ENCODE data around the gene GBGT1.

The GBGT1 gene

DNA sequence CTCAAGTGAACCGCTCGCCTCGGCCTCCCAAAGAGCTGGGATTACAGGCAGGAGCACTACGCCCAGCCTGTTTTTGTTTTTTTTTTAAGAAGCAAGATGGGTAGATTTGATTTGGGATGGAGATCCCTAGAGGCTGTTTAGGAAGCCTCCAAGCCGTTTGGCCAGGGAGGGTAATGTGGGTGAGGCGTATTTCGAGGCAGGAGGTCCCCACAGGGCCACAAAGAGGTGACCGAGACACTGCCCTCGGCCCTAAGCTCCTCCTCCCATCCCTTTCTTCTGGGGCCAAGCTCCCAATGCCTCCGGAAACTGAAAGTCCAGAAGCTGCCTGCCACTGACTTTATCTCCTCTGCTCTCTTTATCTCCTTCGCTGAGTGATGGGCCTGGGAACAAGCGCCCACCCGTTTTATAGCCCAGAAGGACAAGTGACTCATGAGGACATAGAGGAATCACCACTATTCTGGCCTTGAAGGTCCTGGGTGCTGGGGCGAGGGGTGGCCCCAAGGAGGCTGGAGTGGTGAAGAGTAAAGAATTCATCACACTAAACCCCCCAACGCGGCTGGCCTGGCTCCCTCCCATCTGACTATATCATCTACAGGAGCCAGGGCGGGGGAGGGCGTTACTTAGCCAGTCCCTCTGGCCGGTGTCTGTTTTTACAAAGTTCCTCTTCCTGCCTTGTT, 40.6 kb downstream of the GBGT1 start:
- DNase-seq, result no peak

DNA sequence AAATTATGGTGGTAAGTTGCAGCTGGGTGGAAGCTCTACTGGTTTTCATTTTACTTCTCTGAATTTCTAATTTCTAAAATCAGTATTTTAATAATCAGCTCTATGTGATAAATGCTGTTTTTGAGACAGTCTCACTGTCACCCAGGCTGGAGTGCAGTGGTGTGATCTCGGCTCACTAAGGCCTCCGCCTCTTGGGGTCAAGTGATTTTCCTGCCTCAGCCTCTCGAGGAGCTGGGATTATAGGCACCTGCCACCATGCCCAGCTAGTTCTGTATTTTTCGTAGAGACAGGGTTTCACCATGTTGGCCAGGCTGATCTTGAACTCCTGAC, 41.1 kb downstream of the GBGT1 start:
- DNase-seq, result no peak

DNA sequence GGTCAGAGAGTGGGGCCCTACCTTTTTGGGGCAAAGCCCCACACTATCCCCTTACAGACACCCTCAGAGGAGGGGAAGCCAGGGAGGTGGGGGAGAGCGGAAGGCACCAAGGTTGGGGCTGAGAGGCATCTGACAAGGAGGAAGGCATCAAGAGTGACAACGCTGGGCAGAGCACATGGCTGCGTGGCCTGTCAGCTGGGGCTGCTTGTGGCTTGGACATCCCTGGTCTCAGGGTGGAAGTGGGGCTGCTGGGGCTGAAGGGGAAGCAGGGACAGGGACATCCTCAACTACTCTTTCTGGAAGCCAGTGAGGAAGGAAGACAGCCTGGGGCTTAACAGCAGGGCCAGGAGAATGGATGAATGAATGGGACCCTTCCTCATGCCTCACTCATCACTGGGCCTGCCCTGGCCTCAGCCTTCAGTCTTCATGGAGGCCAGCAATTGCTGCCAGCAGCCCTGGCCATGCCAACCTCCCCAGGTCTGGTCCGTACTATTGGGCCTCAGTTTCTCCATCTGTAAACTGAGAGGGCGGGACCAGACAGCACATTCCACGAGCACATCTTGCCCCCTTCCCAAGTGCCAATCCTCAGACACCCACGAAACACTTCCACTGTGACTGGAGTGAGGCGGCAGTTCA, 41.7 kb downstream of the GBGT1 start:
- DNase-seq, result peak in 1 of 2 donors; percentile 60

DNA sequence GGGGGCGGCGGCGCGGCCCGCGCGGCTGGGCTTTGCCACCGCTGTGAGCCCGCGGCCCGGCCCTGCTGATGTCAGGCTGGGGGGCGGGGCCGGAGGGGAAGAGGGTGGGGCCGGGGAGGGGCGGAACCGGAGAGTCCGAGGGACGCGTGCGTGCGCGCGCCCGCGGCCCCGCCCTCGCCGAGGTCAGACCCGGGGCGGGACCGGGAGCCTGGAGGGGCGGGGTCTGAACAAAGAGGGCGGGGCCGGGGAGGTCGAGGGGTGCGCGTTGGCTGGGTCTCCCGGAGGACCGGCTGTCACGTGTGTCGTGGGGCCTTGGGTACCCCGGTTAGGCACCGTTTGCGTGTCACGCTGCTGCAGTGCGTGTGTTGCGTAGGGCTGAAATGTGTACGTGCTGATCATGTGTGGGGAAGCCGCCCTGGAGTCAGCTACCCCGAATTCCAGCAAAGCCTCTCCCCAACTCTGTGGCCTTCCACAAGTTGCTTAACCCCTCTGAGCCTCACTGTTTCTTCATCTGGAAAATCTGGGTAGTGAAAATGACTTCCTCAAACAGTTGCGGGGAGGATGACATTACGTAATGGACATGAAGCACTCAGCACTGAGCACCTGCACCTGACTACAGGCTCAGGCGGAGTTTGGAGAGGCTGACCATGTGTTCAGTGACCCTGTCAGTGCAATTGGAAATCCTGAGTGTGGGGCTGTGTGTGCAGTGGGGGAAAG, 42.4 kb downstream of the GBGT1 start, which contains the start of gene RALGDS:
Gene RALGDS (minus strand): TSS at position 43 of the 717 bp plus-strand sequence. CDS start 86 bp downstream, outside the sequence.
- peak; percentile 84 to 88 for DNase-seq

DNA sequence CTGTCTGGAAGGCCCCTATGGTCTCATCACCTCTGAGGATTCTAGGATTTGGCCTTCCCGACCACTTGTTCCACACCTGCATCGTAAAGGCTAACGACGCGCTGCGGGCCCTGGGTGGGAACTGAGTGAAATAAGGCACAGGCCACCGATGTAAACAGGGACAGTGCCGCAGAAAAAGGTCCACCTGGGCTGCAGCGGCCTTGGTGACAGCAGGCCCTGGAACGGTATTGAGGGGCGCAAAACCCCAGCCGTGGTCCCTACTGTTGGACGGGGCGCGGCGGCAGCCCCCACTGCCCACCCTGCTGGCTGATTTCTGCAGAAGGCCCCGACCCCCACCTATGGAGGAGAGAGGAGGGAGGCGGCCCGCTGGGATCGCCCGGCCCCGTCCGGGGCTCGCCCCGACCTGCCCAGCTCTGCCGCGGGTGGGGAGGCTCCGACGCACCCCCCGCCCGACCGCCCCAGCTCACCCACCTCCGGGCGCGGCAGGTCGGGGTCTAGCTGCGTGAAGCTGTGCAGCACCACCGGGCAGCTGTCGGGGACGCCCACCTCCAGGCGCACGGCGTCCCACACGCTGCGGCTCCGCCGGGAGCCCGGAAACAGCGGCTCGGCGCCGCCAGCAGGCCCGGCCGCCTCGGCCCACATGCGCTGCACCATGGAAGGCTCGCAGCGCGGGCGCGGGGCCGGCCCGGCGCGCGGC, 43.1 kb downstream of the GBGT1 start:
- no peak for DNase-seq

DNA sequence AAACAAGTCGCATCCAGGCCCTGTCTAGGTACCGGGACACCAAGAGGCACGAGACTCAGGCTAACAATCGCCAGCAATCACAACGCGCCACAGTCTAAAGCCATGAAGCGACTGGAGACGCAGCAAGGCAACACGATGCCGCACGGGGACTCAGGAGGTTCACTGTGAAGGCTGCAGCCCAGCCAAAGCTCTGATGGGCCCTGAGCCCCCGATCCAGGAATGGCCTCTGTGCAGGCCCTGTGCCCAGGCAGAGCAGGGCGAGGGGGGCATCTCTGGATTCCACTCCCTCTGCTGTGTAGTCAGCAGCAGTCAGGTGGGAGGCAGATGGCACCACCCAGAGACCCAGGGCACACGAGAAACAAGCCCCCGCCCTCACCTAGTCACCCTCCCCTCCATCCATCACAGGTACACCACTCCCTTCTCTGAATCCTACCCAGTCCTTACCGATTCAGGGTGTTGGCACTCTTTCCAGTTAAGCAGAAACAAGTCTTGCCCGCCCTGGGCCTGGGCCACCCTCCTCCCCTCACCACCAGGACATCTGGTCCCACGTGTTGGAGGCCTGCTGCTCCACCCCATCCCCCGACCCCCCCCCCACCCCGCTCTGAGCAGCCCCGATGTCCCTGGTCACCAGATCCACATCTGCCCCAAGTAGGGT, 43.7 kb downstream of the GBGT1 start:
- DNase-seq, result peak; percentile 35 to 42

DNA sequence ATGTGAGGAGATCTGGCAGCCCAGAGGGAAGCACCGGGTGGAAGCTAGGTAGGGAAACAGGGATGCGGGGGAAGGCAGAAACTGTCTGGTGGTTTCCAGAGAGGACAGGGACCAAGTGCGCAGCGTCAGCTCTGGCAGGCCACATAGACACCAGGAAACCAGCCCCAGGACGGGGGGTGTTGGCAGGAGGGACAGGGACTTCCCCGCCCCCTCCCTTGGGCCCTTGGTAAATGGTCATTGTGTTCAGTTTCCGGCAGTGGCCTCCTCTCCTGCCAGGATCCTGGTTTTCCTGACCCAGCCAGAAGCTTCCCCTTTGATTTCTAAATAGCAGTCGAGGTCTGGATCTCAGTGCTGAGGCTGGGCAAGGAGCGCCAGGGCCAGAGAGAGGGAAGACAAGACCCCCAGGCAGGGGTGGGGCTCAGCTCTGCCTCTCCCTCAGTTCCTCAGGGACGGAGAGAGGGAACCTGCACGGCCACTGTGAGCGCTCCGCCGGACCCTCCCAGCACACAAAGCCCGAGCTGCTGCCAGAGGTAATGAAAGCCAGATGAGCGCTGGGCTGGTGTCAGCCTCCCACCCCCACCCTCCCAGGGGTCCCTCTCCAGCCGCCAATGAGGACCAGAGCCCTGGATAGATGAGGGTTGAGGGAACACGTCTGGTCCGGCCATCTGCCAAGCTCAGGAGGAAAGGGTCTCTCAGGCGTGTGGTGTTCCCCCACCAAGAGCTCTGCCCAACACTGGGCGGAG, 44.4 kb downstream of the GBGT1 start:
- DNase-seq, result peak; percentile 82 to 84

DNA sequence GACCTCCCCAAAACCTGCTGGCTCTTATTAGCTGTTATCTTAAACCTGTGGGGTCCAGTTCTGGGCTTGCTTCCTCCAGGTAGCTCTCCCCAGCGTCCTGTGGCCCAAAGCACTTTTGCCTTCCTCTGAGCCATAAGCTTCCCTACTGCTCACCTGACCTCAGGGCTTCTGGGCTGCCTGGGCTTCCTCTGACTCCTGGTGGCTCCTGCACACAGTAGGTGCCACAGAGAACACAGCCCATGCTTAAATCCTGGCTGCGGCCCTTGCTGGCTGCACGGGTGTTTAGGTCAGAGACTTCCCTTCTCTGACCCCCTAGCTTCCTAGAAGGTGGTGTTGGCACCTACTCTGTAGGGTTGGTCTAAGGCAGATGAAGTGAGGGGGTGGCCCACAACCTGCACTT, 45.1 kb downstream of the GBGT1 start:
- no peak for DNase-seq

DNA sequence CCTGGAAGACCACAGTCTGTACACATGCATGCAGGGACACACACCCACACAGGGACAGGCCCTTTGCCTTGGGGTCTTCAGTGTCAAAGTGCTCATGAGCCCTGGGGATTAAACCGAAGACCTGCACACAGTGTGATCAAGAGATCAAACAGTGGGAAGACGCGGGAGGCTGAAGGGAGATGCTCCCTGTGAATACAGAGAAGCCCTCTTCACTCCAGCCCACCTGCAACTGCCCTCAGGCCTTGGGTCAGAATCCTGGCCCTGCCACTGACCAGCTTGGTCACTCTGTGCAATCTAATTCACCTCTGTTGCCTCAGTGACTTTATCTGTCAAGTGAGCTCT, 45.6 kb downstream of the GBGT1 start:
- no peak for DNase-seq

DNA sequence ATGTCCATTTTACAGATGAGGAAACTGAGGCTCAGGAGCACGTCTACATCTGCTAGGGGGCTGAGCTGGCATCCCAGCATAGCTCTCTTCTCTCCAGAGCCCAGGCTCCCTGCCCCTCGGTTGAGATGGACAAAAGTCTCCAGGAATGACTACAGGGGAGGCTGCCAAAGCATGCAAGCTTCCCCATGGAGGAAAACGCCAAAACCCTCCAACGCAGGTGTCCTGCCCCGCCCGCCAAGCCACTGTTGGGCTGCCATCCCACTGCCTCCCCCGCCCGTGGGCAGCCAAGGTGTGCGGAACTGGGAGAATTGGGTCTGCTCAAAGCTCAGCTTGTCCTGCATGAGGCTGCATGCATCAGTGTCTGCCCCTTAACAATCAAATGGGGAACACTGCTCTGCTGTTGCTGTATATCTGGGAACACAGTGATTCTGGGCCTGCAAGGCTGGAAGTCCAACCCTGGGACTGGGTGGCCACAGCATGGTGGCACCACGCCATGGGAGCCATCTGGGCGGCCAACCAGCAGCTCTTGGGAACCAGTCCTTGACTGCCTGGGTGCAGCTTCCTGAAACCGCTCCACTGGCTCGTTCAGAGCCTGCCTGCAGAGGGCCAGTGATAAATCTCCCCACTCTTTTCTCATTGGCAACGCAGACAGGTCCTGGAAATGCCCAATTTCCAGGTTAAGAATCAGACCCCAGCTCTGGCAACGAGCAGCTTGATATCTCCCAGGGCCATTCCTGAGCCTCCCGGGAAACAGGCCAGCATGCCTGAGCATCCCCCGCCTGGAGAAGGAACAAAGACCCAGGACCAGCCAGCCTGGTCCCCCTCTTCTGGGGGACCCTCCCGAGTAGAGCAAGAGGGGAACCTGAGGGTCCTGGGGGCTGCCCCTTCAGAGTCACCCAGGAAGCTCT, 46.2 kb downstream of the GBGT1 start:
- DNase-seq, result peak; percentile 83 to 84

DNA sequence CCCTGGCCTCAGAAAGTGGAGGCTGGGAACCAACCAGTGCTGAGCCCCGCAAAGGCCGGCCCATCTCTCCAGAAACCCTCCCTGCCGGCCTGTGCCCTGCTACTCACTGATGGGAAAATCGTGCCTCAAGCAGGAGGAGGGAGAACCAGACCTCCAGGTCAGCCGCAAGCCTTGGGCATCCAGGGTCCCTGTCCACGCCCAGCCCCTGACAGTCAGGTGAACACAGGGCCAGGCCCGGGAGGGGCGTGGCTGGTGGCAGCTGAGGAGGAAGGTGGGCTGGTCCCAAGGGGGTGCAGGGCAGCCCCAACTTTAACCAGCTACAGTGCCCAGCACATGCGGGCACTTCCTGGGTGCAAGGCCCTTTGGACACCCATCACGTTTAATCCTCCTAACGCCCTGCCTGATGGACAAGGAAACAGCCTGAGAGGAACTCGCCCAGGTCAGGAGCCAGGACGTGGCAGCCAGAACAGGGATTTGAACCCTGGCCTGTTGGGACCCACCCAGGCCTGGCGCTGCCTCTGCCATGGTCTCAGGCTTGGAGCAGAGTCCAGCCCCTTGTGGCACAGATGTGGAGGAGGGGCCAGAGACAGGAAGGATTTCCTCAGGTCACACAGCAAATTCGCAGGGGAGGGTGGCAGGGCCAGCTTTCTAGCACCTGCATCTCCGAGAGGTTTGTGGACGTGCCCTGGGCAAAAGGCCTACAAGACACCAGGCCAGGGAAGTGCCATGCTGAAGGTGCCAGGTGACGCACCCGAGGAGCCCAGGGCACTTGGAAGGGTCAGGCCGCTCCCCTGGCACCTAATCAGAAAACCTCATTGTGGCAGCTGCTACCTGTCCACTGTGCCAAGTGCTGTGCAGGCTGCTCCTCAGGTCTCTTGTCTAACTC, 47.1 kb downstream of the GBGT1 start:
- DNase-seq, result no peak

DNA sequence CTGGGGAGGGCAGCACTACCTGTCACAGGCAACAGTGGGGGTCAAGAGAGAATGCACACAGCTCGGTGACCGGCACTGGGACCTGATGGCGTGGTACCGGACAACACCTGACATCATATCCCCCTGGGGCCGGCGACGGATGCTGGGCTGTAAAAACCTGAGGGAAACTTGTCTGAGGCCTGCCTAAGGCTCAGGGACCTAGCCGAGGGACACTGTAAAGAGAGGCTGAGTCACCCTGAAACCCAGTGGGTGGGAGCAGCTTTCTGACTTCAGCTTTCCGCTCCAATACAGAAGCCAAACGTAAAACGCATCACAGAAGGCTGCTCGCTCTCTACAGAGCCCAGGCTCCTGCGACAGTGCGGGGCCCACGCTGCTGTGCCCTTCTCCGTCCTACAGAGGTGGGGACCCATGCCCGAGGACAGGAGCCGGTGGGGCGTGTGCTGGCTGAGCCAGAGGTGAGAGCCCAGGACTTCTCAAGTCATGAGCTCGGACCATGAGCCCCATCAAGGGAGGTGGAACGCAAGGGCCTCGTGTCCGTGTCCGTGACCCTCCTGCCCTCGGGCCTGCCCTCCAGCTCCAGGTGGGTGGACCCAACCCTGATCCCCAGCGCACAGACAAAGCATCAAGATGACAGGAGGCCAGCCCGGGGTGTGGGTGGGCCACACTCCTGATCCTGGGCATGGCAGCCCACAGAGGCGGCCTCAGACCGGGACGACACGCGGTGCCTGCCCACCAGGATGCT, 47.9 kb downstream of the GBGT1 start:
- peak in 1 of 2 donors; percentile 26 for DNase-seq

DNA sequence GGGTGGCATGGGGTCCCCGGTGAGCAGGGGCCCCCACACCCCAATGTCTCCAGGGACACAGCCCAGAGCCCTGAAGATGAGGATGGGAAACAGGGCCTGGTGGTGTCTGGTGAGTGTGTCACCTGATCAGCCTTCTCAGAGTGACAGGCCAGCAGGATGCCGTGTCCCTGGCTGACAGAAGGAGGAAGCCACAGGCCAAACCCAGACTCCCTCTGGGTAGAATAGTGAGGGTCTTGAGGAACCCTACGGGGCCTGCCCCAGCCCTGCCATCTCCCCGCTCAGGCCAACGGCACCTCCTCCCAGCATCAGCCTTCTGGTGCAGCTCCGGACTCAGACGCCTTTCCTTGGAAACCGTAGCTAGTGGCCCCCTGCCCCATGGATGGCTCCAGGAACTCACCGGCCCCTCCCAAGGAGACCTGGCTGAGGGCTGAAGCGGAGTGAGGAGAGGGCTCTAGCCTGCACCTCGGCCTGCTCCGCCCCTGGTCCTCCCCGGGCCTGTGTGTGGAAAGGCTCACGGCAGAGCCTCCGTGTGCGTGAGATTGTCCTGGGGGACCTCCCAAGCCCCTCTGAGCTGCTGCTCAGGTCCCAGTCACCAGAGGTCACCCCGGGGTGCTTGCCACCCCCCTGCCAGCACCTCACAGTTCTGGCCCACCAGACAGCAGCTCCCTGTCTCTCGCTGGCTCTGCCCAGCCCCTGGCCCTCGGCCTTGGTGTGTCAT, 48.7 kb downstream of the GBGT1 start:
- no peak for DNase-seq

DNA sequence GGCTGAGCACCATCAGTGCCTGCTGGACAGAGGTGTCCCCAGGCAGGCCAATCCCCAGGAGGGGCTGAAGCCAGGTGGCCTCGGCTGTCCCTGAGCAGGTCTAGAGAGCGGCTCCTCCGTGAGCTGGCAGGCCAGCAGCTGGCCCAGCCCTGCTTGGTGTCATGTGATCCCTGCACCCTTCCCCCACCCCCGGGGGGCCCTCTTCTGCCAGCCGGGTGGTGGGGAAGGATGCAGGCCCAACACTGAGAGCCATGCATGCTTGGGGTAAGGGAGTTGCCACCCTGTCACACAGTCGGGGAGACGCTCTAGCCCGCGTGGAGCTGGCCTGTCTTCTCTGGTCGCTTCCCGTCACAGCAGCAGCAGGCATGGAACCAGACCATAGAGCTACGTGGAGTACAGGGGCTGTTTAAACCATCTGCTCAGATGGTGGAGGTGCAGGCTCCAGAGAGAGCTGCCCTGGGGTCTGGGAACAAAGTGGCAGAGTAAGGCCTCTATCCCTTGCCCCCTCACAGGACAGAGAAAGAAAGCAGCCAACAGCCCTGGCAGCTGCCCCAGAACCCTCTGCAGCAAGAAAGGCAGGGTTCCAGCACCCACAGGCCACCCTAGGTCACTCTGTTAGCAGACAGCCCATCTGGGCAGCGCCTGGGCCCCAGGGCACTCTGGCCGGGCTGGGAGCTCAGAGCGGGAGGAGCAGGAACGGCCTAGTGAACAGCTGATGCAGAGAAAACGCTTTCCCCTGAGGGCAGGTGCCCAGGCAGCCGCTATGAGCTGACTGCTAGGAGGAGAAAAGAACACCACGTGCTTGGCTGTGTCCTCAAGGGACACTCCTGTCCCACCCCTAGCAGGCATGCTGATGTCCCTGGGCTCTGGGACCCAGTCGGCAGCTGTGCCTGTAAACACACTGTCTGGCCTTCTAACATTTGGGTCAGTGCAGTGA, 49.5 kb downstream of the GBGT1 start:
- DNase-seq, result peak; percentile 57 to 68

DNA sequence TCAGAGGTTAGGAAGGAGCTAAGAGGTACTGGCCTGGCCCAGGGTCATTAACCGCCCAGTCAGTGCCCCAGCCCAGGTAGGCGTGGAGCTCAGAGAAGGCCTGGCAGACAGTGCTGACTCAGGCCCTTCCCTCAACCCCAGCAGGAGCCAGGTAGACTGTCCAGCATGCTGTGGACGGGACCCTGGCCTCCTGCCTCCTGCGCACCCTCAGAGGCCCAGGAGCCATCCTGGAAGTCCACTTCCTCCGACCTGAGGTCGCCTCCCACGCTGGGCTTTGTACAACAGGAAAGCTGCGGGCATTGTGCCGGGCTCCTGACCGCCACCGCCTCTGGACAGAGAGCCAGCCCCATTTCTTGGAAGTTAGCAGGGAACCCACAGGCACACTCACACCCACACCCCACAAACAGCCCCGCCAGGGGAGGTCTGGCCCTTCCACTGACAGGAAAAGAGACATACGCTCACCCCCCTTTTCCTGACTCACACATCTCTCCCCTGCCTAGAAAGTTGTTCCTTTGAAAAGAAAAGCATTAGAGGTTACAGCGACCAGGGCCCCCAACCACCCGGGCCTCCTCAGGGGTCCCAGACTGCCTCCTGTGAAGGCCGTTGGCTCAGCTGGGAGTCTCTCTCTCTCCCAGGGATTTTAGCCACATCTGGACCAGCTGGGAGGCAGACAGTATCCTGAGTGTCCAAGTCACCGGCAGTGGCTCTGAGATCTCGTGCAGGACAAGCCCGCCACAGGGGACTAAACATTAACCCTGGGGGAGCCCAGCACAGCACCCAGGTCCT, 50.4 kb downstream of the GBGT1 start:
- no peak for DNase-seq

DNA sequence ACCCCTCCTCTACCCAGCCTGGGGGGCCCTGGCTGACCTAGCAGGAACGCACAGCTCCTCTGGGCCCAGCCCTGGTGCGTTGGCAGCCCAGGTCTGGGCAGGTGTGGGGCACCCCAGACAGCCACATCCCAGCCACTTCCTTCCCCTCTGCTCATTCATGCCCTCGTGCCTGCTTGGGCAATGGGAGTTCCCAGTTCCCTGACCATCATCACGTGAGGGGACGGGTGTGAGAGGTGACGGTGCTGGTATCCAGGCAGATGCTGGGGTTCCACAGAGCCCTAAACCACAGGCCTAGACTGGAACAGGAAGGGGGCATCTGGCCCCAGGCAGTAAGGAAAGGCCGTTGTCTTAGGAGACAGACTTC, 51.1 kb downstream of the GBGT1 start:
- DNase-seq, result no peak
